ENCODE results near the gene IGF2R. TPM values are rescaled to one million over a fixed set of nuclear protein-coding genes. Genes with fewer than 3 reads are reported as not detected.

IGF2R gene
- polyA plus RNA-seq, 1 donor (not counting 4 experiments of a cell fraction or from before 2014, with no cell fraction given), result 40.9 TPM

DNA sequence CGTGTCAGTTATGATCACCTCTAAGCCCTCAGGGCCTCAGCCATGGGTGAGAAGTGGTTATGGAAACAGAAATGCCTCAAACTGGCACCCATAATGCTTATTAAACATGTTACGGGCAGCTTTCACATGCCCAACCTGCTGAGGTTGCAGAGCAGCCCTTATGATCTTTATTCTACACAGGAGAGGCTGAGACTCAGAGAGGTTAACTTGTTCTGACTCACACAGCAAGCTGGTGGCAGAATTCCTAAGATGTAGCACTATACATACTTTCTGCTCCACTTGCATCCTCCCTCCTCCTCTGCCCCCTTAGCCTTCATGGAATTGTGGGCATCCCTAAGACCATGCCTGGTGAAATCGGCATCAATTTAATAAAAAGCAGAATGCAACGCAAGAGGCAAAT is 34.7 kb upstream of the IGF2R start:
- Histone ChIP-seq H3K36me3 (ENCODE audit: control insufficient read depth in 2 of 2, extremely low read depth in 1 of 2, insufficient read depth in 2 of 2, low read length in 2 of 2) (no peaks in the 10 kb centered on the region), H3K4me3 (ENCODE audit: control insufficient read depth in 2 of 3, extremely low read depth in 1 of 3, insufficient read depth in 2 of 3, low read depth in 1 of 3, low read length in 3 of 3) (no peak overlapping the region), H3K9ac (ENCODE audit: control insufficient read depth, extremely low read depth, insufficient read depth, low read length) (no peak overlapping the region), H3K27me3 (ENCODE audit: control insufficient read depth, extremely low read depth, insufficient read depth, low read length) (no peaks in the 10 kb centered on the region), H4K20me1 (ENCODE audit: control insufficient read depth, extremely low read depth, insufficient read depth, low read length) (no peaks in the 10 kb centered on the region), H3K9me1 (ENCODE audit: control insufficient read depth, extremely low read depth, insufficient read depth, low read length) (no peaks in the 10 kb centered on the region), H3K27ac (ENCODE audit: control insufficient read depth, insufficient read depth, low read length) (no peak overlapping the region), H3K9me3 (ENCODE audit: control insufficient read depth, low read depth, low read length) (no peaks in the 10 kb centered on the region), H3K4me1 (ENCODE audit: control insufficient read depth, extremely low read depth, insufficient read depth, low read length) (no peaks in the 10 kb centered on the region), H3K4me2 (ENCODE audit: control insufficient read depth, extremely low read depth, insufficient read depth, low read depth, low read length) (no peak overlapping the region), H2AFZ (ENCODE audit: control insufficient read depth, low read length) (no peak overlapping the region), H3K79me2 (ENCODE audit: control insufficient read depth, insufficient read depth, low read length) (no peaks in the 10 kb centered on the region)
- DNase-seq (ENCODE audit: low read depth, low spot score) (no peak), FAIRE-seq (no peak)
- TF ChIP-seq, protein P1, sequence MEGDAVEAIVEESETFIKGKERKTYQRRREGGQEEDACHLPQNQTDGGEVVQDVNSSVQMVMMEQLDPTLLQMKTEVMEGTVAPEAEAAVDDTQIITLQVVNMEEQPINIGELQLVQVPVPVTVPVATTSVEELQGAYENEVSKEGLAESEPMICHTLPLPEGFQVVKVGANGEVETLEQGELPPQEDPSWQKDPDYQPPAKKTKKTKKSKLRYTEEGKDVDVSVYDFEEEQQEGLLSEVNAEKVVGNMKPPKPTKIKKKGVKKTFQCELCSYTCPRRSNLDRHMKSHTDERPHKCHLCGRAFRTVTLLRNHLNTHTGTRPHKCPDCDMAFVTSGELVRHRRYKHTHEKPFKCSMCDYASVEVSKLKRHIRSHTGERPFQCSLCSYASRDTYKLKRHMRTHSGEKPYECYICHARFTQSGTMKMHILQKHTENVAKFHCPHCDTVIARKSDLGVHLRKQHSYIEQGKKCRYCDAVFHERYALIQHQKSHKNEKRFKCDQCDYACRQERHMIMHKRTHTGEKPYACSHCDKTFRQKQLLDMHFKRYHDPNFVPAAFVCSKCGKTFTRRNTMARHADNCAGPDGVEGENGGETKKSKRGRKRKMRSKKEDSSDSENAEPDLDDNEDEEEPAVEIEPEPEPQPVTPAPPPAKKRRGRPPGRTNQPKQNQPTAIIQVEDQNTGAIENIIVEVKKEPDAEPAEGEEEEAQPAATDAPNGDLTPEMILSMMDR (optimal IDR thresholded peaks at IDR 0.05 in 1 of 3, IDR thresholded peaks at IDR 0.05 in 1 of 3, conservative IDR thresholded peaks at IDR 0.05 in 1 of 3; ENCODE audit: extremely low read depth in 1 of 3, insufficient read depth in 2 of 3, low read length in 3 of 3), result no peak
- dilution Hi-C loops (cut with MboI; ENCODE audit: extremely low pct_ligation_motif_present, low sequenced_read_pairs), result no loop called here

- no peak overlapping the region for H2AFZ ChIP-seq (ENCODE audit: control insufficient read depth, low read length)
- no peaks in the 10 kb centered on the region for H3K79me2 ChIP-seq (ENCODE audit: control insufficient read depth, insufficient read depth, low read length)
- no peaks in the 10 kb centered on the region for H3K36me3 ChIP-seq (ENCODE audit: control insufficient read depth in 2 of 2, extremely low read depth in 1 of 2, insufficient read depth in 2 of 2, low read length in 2 of 2)
- no peaks in the 10 kb centered on the region for H3K4me1 ChIP-seq (ENCODE audit: control insufficient read depth, extremely low read depth, insufficient read depth, low read length)
- no peak overlapping the region for H3K27ac ChIP-seq (ENCODE audit: control insufficient read depth, insufficient read depth, low read length)
- no peaks in the 10 kb centered on the region for H3K27me3 ChIP-seq (ENCODE audit: control insufficient read depth, extremely low read depth, insufficient read depth, low read length)
- no peaks in the 10 kb centered on the region for H4K20me1 ChIP-seq (ENCODE audit: control insufficient read depth, extremely low read depth, insufficient read depth, low read length)
- DNase-seq (ENCODE audit: low read depth, low spot score) (no peak), FAIRE-seq (no peak)
- H3K4me2 ChIP-seq (ENCODE audit: control insufficient read depth, extremely low read depth, insufficient read depth, low read depth, low read length), result no peak overlapping the region
- no peaks in the 10 kb centered on the region for H3K9me1 ChIP-seq (ENCODE audit: control insufficient read depth, extremely low read depth, insufficient read depth, low read length)
- no peaks in the 10 kb centered on the region for H3K9me3 ChIP-seq (ENCODE audit: control insufficient read depth, low read depth, low read length)
- dilution Hi-C loops (cut with MboI; ENCODE audit: extremely low pct_ligation_motif_present, low sequenced_read_pairs), result no loop called here
- H3K4me3 ChIP-seq (ENCODE audit: control insufficient read depth in 2 of 3, extremely low read depth in 1 of 3, insufficient read depth in 2 of 3, low read depth in 1 of 3, low read length in 3 of 3), result no peak overlapping the region
- no peak overlapping the region for H3K9ac ChIP-seq (ENCODE audit: control insufficient read depth, extremely low read depth, insufficient read depth, low read length)
- TF ChIP-seq, protein P1 (optimal IDR thresholded peaks at IDR 0.05 in 1 of 3, IDR thresholded peaks at IDR 0.05 in 1 of 3, conservative IDR thresholded peaks at IDR 0.05 in 1 of 3; ENCODE audit: extremely low read depth in 1 of 3, insufficient read depth in 2 of 3, low read length in 3 of 3), result no peak
- TF ChIP-seq EZH2 (IDR thresholded peaks at IDR 0.05; ENCODE audit: low read length), result no peak
Measured at GRCh38 chr6:159935065-159935464, 33.8 kb upstream of the IGF2R start.

All from keratinocyte (primary cell).